ELR (cell line): Measurements from ENCODE around the gene F11.
"Not testable (repeated sequence)": the region's sequence is repeated elsewhere in the genome, so short reads cannot be mapped to it uniquely, and the experiment has no call there.

Experiments
- DNase-seq: peaks from one replicate; pipeline ENCODE4 v3.0.0-alpha.2; 2015; ENCODE audit warnings: low read depth

Gene F11

GRCh38 chr4:186298031-186298647 is 32.1 kb downstream of the F11 start:
- no peak for DNase-seq

GRCh38 chr4:186299291-186299690 is 33.3 kb downstream of the F11 start:
- DNase-seq = no peak

GRCh38 chr4:186300659-186301390 is 34.8 kb downstream of the F11 start:
- no peak for DNase-seq

GRCh38 chr4:186304216-186304615 is 38.2 kb downstream of the F11 start:
- no peak for DNase-seq

GRCh38 chr4:186304866-186305505 is 39.0 kb downstream of the F11 start:
- no peak for DNase-seq

- DNase-seq = no peak
These were observed 41.5 kb downstream of the F11 start for GRCh38 chr4:186307497-186307896.

GRCh38 chr4:186307916-186308315 is 41.9 kb downstream of the F11 start:
- no peak for DNase-seq

- no peak for DNase-seq
These were observed 52.5 kb downstream of the F11 start for GRCh38 chr4:186318481-186318880.

GRCh38 chr4:186324660-186325059 is 58.7 kb downstream of the F11 start:
- not testable (repeated sequence) for DNase-seq

- no peak for DNase-seq
These were observed 60.4 kb downstream of the F11 start for GRCh38 chr4:186326391-186326790.

- no peak for DNase-seq
These were observed 63.4 kb downstream of the F11 start for GRCh38 chr4:186329372-186329771.

GRCh38 chr4:186330368-186330767 is 64.4 kb downstream of the F11 start:
- no peak for DNase-seq

GRCh38 chr4:186335793-186336192 is 69.8 kb downstream of the F11 start:
- DNase-seq = no peak
